Esophagus muscularis mucosa (tissue), 4 donors: ENCODE data around the gene RSAD1. TPM values are rescaled to one million over a fixed set of nuclear protein-coding genes. Genes with fewer than 3 reads are reported as not detected.
A peak's percentile ranks its signal among the peaks of the same experiment; 100 is the strongest.

Experiments
- DNase-seq: peaks from one replicate; pipeline ENCODE4 v3.0.0-alpha.2; 2017; ENCODE audit errors: extremely low spot score
- H3K27ac ChIP-seq, 4 donors: fragments of 200-600 bp; sonication (generic); replicated peaks in 1 of 4; 1 replicate in 3 of 4; 2 replicates in 1 of 4; pipeline ENCODE4 v1.5.1; 2016 to 2019; ENCODE audit warnings: mild to moderate bottlenecking in 1 of 4
- H3K27me3 ChIP-seq, 4 donors: fragments of 200-600 bp; sonication (generic); one replicate each; pipeline versions ENCODE4 v1.5.1 to v1.6.0; 2016 to 2019
- H3K36me3 ChIP-seq, 4 donors: fragments of 200-600 bp; sonication (generic); one replicate each; pipeline ENCODE4 v1.5.1; 2016 to 2019
- H3K4me1 ChIP-seq, 4 donors: fragments of 200-600 bp; sonication (generic); one replicate each; pipeline ENCODE4 v1.5.1; 2016 to 2019
- H3K4me3 ChIP-seq, 4 donors: fragments of 200-600 bp; sonication (generic); 1 replicate in 2 of 4; 2 replicates in 2 of 4; pipeline ENCODE4 v1.5.1; 2016 to 2019; ENCODE audit warnings: mild to moderate bottlenecking in 4 of 4, moderate library complexity in 1 of 4
- H3K9me3 ChIP-seq, 4 donors: fragments of 200-600 bp; sonication (generic); 1 replicate in 3 of 4; 2 replicates in 1 of 4; pipeline ENCODE4 v1.5.1; 2016 to 2019
- CTCF ChIP-seq, 3 experiments: fragments of 200-600 bp in 2 of 3; fragments of 450-650 bp in 1 of 3; sonication (generic) in 2 of 3; IDR thresholded peaks; one replicate each; pipeline ENCODE4 v1.5.1; 2017 to 2019; ENCODE audit warnings: antibody characterized with exemption in 3 of 3, mild to moderate bottlenecking in 2 of 3, moderate library complexity in 1 of 3
- EP300 ChIP-seq: sonication (generic); formaldehyde crosslinking; IDR thresholded peaks from one replicate; pipeline ENCODE4 v1.6.1; 2017; ENCODE audit warnings: antibody characterized with exemption
- POLR2A ChIP-seq: fragments of 450-650 bp; IDR thresholded peaks from one replicate; pipeline ENCODE4 v1.6.1; 2017; ENCODE audit warnings: antibody characterized with exemption, moderate library complexity, mild to moderate bottlenecking, low read depth
- POLR2AphosphoS5 ChIP-seq, 2 donors: sonication (generic); formaldehyde crosslinking; IDR thresholded peaks; one replicate each; pipeline ENCODE4 v1.6.1; 2017; ENCODE audit warnings: antibody characterized with exemption in 2 of 2
- WGBS: methylation state at CpG from one replicate; pipeline ENCODE4 v1.1.5; 2018; 5-methylcytosine and 5-hydroxymethylcytosine counted together
- intact Hi-C: fragments of 100-400 bp; cut with DNase I; formaldehyde crosslinking; loops from one replicate; pipeline ENCODE4 v1.15.1; 2023
- total RNA-seq, 4 donors: library from RNA; depleted of rRNA; stranded (reverse); fragments of >200 nt; gene quantifications; one replicate each; pipeline versions ENCODE4 v1.1.0 to v1.2.1, GENCODE V29; 2016

Gene RSAD1
- 10 to 100 TPM; 12.9 to 24.6 (median 16.1) TPM for total RNA-seq

DNA sequence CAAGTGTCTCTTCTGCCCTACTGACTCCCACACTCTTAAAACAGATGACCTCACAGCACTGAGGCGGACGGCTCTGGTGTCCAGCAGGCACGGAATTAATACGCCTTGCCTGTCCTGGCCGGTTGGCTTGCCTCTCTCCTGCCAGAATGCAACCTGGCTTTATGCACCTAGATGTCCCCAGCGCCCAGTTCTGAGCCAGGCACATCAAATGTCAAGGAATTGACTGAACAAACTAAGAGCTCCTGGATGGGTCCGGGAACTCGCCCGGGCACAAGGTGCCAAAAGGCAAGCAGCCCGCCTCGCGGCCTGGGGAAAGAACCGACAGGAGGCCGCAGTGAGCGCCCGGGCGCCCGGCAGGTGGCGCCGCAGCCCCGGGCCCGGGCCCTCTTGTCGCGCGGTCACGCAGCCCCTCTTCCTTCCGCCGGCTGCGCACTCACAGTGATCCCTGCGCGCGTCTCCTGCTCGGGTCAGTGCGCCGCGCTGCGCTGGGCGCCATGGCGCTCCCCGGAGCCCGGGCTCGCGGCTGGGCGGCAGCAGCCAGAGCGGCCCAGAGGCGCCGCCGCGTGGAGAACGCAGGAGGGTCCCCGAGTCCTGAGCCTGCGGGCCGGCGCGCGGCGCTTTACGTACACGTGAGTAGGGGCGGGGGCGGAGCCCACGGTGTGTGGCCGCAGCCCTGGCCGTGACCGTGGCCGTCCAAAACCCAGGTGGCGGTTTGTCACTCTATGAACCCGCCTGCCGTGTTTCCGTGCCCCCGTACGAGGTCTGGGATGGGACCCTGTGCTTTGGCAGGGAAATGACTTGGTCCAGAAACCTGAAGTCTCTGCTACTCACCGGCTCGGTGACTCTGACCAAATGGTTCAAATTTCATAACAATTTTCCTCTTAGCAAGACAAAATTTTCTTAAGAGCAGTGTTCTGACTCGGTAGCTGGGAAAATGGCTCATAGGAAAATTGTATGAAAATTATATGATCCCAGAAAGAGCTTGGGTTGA is at the start of gene RSAD1:
TSS of gene RSAD1 (plus strand) at position 470 of the 991 bp plus-strand sequence. CDS start at position 495, 25 bp downstream.
- DNase-seq, result peak; percentile 94
- H3K4me3 ChIP-seq, result peak within 1 kb of the TSS; percentile 72 to 86 (median 77)
- no peaks in the 10 kb centered on the region for H3K9me3 ChIP-seq
- TF ChIP-seq CTCF (IDR thresholded peaks at IDR 0.05) (peak; percentile 90 to 92 (median 91)), POLR2A (peak; percentile 91), POLR2AphosphoS5 (IDR thresholded peaks at IDR 0.05) (peak; percentile 74 to 89), EP300 (no peak)
- intact Hi-C loops, result no loop called here
- peaks cover 35 to 42% (median 37%) of the 10 kb centered on the region in 4 donors for H3K4me1 ChIP-seq
- WGBS, result 5% methylated on average over 4 of the region's 75 CpGs
- peaks cover 0 to 25% (median 14%) of the 10 kb centered on the region in 4 donors for H3K36me3 ChIP-seq
- H3K27me3 ChIP-seq, result peaks cover 0 to 16% (median 5%) of the 10 kb centered on the region in 4 donors
- H3K27ac ChIP-seq, result peak within 1 kb of the TSS; percentile 86 to 92 (median 88)

- intact Hi-C loops, result no loop called here
- 89% methylated on average over 4 of the region's 4 CpGs for WGBS
- peaks cover 0 to 8% (median 2%) of the 10 kb centered on the region in 4 donors for H3K36me3 ChIP-seq
- no peak overlapping the region for H3K4me3 ChIP-seq
- TF ChIP-seq EP300 (no peak), POLR2AphosphoS5 (IDR thresholded peaks at IDR 0.05) (no peak), POLR2A (no peak), CTCF (IDR thresholded peaks at IDR 0.05) (no peak)
- H3K4me1 ChIP-seq, result peaks cover 19 to 33% (median 28%) of the 10 kb centered on the region in 4 donors
- H3K27ac ChIP-seq, result no peak overlapping the region
- H3K9me3 ChIP-seq, result no peaks in the 10 kb centered on the region
- DNase-seq, result no peak
- no peaks in the 10 kb centered on the region for H3K27me3 ChIP-seq
These were observed 48.9 kb upstream of the RSAD1 start for GRCh38 chr17:50429793-50430192.

- H3K27ac ChIP-seq, result no peak overlapping the region
- no peaks in the 10 kb centered on the region for H3K27me3 ChIP-seq
- no peaks in the 10 kb centered on the region for H3K9me3 ChIP-seq
- H3K4me1 ChIP-seq, result peaks cover 11 to 23% (median 18%) of the 10 kb centered on the region in 4 donors
- DNase-seq, result no peak
- intact Hi-C loops, result no loop called here
- peaks cover 0 to 8% (median 4%) of the 10 kb centered on the region in 4 donors for H3K36me3 ChIP-seq
- TF ChIP-seq POLR2AphosphoS5 (IDR thresholded peaks at IDR 0.05), result no peak
- TF ChIP-seq POLR2A, result no peak
- TF ChIP-seq EP300, result no peak
- no peak for TF ChIP-seq CTCF (IDR thresholded peaks at IDR 0.05)
- WGBS, result 79% methylated on average over 4 of the region's 4 CpGs
- H3K4me3 ChIP-seq, result no peak overlapping the region
These were observed 47.6 kb upstream of the RSAD1 start for GRCh38 chr17:50430821-50431618.

GRCh38 chr17:50432125-50432762 is 46.4 kb upstream of the RSAD1 start:
- Histone ChIP-seq H3K9me3 (no peaks in the 10 kb centered on the region), H3K27me3 (no peaks in the 10 kb centered on the region), H3K36me3 (peaks cover 0 to 8% (median 4%) of the 10 kb centered on the region in 4 donors), H3K27ac (no peak overlapping the region), H3K4me1 (peaks cover 3 to 13% (median 7%) of the 10 kb centered on the region in 4 donors), H3K4me3 (no peak overlapping the region)
- TF ChIP-seq EP300 (no peak), CTCF (IDR thresholded peaks at IDR 0.05) (no peak), POLR2AphosphoS5 (IDR thresholded peaks at IDR 0.05) (no peak), POLR2A (no peak)
- intact Hi-C loops, result no loop called here
- 89% methylated on average over 4 of the region's 4 CpGs for WGBS
- DNase-seq, result no peak
